ENCODE data around the gene ERO1B.

Gene ERO1B

DNA sequence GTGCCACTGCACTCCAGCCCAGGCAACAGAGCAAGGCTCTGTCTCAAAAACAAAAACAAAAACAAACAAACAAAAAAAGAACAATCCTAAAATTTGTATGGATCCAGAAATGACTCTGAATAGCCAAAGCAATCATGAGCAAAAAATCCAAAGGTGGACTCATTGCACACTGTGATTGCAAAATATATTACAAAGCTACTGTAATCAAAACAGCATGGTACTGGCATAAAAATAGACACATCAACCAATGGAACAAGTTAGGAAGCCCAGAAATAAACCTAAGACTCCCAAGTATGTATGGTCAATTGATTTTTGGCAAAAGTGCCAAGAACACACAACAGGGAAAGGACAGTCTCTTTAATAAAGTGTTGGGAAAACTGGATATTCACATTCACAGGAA is 19.9 kb downstream of the ERO1B start:
- no peaks in the 10 kb centered on the region for H3K79me2 ChIP-seq (ENCODE audit: insufficient read depth, low read length)
- TF ChIP-seq EZH2 (IDR thresholded peaks at IDR 0.05; ENCODE audit: borderline replicate concordance, low read length) = no peak
- TF ChIP-seq, protein P1, sequence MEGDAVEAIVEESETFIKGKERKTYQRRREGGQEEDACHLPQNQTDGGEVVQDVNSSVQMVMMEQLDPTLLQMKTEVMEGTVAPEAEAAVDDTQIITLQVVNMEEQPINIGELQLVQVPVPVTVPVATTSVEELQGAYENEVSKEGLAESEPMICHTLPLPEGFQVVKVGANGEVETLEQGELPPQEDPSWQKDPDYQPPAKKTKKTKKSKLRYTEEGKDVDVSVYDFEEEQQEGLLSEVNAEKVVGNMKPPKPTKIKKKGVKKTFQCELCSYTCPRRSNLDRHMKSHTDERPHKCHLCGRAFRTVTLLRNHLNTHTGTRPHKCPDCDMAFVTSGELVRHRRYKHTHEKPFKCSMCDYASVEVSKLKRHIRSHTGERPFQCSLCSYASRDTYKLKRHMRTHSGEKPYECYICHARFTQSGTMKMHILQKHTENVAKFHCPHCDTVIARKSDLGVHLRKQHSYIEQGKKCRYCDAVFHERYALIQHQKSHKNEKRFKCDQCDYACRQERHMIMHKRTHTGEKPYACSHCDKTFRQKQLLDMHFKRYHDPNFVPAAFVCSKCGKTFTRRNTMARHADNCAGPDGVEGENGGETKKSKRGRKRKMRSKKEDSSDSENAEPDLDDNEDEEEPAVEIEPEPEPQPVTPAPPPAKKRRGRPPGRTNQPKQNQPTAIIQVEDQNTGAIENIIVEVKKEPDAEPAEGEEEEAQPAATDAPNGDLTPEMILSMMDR (IDR thresholded peaks at IDR 0.05; ENCODE audit: low read length) = no peak
- no peak overlapping the region for H3K4me2 ChIP-seq (ENCODE audit: low read length)
- no peaks in the 10 kb centered on the region for H3K4me1 ChIP-seq (ENCODE audit: insufficient read depth, low read length, severe bottlenecking)
- no peak overlapping the region for H3K27ac ChIP-seq (ENCODE audit: low read depth, low read length, poor library complexity, severe bottlenecking)
- H3K9me3 ChIP-seq (ENCODE audit: low read length) = no peaks in the 10 kb centered on the region; the same call in 1 of the 2 replicates
- H3K9ac ChIP-seq (ENCODE audit: low read length) = no peak overlapping the region
- H3K9me2 ChIP-seq (ENCODE audit: low read depth, low read length) = no peaks in the 10 kb centered on the region
- no peaks in the 10 kb centered on the region for H4K20me1 ChIP-seq (ENCODE audit: insufficient read depth, low read length)
- no peak overlapping the region for H2AFZ ChIP-seq (ENCODE audit: low read length)
- no peaks in the 10 kb centered on the region for H3F3A ChIP-seq (ENCODE audit: insufficient read depth, low read length)
- no peaks in the 10 kb centered on the region for H3K27me3 ChIP-seq (ENCODE audit: insufficient read depth, low read length)
- peaks cover 5% of the 10 kb centered on the region for H3K36me3 ChIP-seq (ENCODE audit: insufficient read depth, low read length)
- H3K4me3 ChIP-seq (ENCODE audit: low read depth, low read length, poor library complexity, severe bottlenecking) = no peak overlapping the region

DNA sequence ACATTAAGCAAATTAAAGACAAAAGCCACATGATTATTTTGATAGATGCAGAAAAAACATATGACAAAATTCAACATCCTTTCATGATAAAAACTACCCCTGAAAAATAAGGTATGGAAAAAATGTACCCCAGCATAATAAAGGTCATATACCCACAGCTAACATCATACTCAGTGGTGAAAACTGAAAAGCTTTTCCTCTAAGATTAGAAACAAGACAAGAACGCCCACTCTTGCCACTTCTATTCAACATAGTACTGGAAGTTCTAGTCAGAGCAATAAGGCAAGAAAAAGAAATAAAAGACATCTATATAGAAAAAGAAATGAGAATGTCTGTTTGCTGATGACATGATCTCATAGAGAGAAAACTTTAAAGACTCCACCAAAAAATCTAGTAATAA is 20.7 kb downstream of the ERO1B start:
- Histone ChIP-seq H3K9ac (ENCODE audit: low read length) (no peak overlapping the region), H3K4me1 (ENCODE audit: insufficient read depth, low read length, severe bottlenecking) (no peaks in the 10 kb centered on the region), H2AFZ (ENCODE audit: low read length) (no peak overlapping the region), H3K9me2 (ENCODE audit: low read depth, low read length) (no peaks in the 10 kb centered on the region), H3K4me2 (ENCODE audit: low read length) (no peak overlapping the region), H3K4me3 (ENCODE audit: low read depth, low read length, poor library complexity, severe bottlenecking) (no peak overlapping the region), H4K20me1 (ENCODE audit: insufficient read depth, low read length) (no peaks in the 10 kb centered on the region), H3K27ac (ENCODE audit: low read depth, low read length, poor library complexity, severe bottlenecking) (no peak overlapping the region), H3K36me3 (ENCODE audit: insufficient read depth, low read length) (peaks cover 5% of the 10 kb centered on the region), H3K9me3 (ENCODE audit: low read length) (no peaks in the 10 kb centered on the region; the same call in 1 of the 2 replicates), H3K27me3 (ENCODE audit: insufficient read depth, low read length) (no peaks in the 10 kb centered on the region), H3F3A (ENCODE audit: insufficient read depth, low read length) (no peaks in the 10 kb centered on the region), H3K79me2 (ENCODE audit: insufficient read depth, low read length) (no peaks in the 10 kb centered on the region)
- TF ChIP-seq EZH2 (IDR thresholded peaks at IDR 0.05; ENCODE audit: borderline replicate concordance, low read length) = no peak
- TF ChIP-seq, protein P1 (IDR thresholded peaks at IDR 0.05; ENCODE audit: low read length) = no peak

DNA sequence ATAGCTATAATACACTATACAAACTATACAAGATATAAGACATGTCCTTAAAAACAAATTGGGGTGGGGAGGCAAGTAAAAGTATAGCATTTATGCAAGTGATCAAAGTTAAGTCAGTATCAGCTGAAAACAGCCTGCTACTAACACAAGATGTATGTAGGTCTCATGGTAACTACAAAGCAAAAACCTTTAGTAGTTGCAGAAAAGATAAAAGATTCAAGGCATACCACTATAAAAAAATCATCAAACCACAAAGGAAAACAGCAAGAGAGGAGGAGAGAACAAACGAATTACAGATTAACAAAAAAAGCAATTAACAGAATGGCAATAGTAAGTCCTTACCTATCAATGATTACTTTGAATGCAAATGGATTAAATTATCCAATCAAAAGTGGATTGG is 22.7 kb downstream of the ERO1B start:
- no peaks in the 10 kb centered on the region for H3K4me1 ChIP-seq (ENCODE audit: insufficient read depth, low read length, severe bottlenecking)
- no peaks in the 10 kb centered on the region; the same call in 1 of the 2 replicates for H3K9me3 ChIP-seq (ENCODE audit: low read length)
- no peaks in the 10 kb centered on the region for H3K27me3 ChIP-seq (ENCODE audit: insufficient read depth, low read length)

More for the DNA sequence above, 22.7 kb downstream of the ERO1B start:
- Histone ChIP-seq H3K9ac (ENCODE audit: low read length) (no peak overlapping the region), H3K27ac (ENCODE audit: low read depth, low read length, poor library complexity, severe bottlenecking) (no peak overlapping the region), H3K9me2 (ENCODE audit: low read depth, low read length) (no peaks in the 10 kb centered on the region), H3K4me3 (ENCODE audit: low read depth, low read length, poor library complexity, severe bottlenecking) (no peak overlapping the region), H3F3A (ENCODE audit: insufficient read depth, low read length) (no peaks in the 10 kb centered on the region), H3K79me2 (ENCODE audit: insufficient read depth, low read length) (no peaks in the 10 kb centered on the region), H4K20me1 (ENCODE audit: insufficient read depth, low read length) (no peaks in the 10 kb centered on the region), H3K4me2 (ENCODE audit: low read length) (no peak overlapping the region), H3K36me3 (ENCODE audit: insufficient read depth, low read length) (peaks cover 5% of the 10 kb centered on the region), H2AFZ (ENCODE audit: low read length) (no peak overlapping the region)
- no peak for TF ChIP-seq EZH2 (IDR thresholded peaks at IDR 0.05; ENCODE audit: borderline replicate concordance, low read length)
- TF ChIP-seq, protein P1 (IDR thresholded peaks at IDR 0.05; ENCODE audit: low read length) = no peak

Measured in OCI-LY1 (cell line).